Heart right ventricle (tissue), 16 donors: ENCODE data around the gene ARHGEF39. TPM values are rescaled to one million over a fixed set of nuclear protein-coding genes. Genes with fewer than 3 reads are reported as not detected.
A peak's percentile ranks its signal among the peaks of the same experiment; 100 is the strongest.
"Not testable (repeated sequence)": the region's sequence is repeated elsewhere in the genome, so short reads cannot be mapped to it uniquely, and the experiment has no call there.

Source experiments
- ATAC-seq, 8 donors: fragments of 200-7000 bp; cut with Tn5 transposase; one replicate each; pipeline ENCODE4 v1.9.1; 2020; ENCODE audit warnings: mild to moderate bottlenecking in 8 of 8, moderate library complexity in 8 of 8, moderate number of reproducible peaks in 1 of 8
- DNase-seq, 2 donors: peaks; one replicate each; pipeline ENCODE4 v3.0.0-alpha.2; 2020
- H3K27ac ChIP-seq, 10 donors: fragments of 200-600 bp; sonication (generic) in 2 of 10; one replicate each; pipeline versions ENCODE4 v1.5.0 to v1.8.0; 2020 to 2022; ENCODE audit warnings: mild to moderate bottlenecking in 3 of 10
- H3K27me3 ChIP-seq, 7 donors: fragments of 200-600 bp; one replicate each; pipeline ENCODE4 v1.8.0; 2021 to 2022; ENCODE audit warnings: mild to moderate bottlenecking in 2 of 7
- H3K36me3 ChIP-seq, 9 donors: fragments of 200-600 bp; sonication (generic) in 1 of 9; one replicate each; pipeline versions ENCODE4 v1.5.0 to v1.8.0; 2020 to 2022; ENCODE audit warnings: mild to moderate bottlenecking in 2 of 9
- H3K4me1 ChIP-seq, 9 donors: fragments of 200-600 bp; sonication (generic) in 1 of 9; one replicate each; pipeline versions ENCODE4 v1.5.0 to v1.8.0; 2020 to 2022; ENCODE audit warnings: mild to moderate bottlenecking in 4 of 9
- H3K4me3 ChIP-seq, 10 donors: fragments of 200-600 bp; sonication (generic) in 2 of 10; one replicate each; pipeline versions ENCODE4 v1.5.0 to v1.8.0; 2020 to 2022; ENCODE audit warnings: mild to moderate bottlenecking in 7 of 10, moderate library complexity in 2 of 10
- H3K9me3 ChIP-seq, 11 donors: fragments of 200-600 bp in 10 of 11; sonication (generic) in 2 of 11; one replicate each; pipeline versions ENCODE4 v1.5.0 to v1.8.0; 2013 to 2022; ENCODE audit warnings: mild to moderate bottlenecking in 2 of 11, control low read depth in 1 of 11, moderate library complexity in 1 of 11
- CTCF ChIP-seq, 9 donors: fragments of 200-600 bp; sonication (generic) in 2 of 9; IDR thresholded peaks; one replicate each; pipeline versions ENCODE4 v1.5.0 to v1.8.0; 2021 to 2022; ENCODE audit warnings: antibody characterized with exemption in 9 of 9, mild to moderate bottlenecking in 5 of 9, moderate library complexity in 1 of 9
- WGBS, 2 donors: extraction: QIAGEN DNeasy Blood & Tissue Kit; methylation state at CpG; one replicate each; pipeline ENCODE4 v1.1.7; 2013; ENCODE audit warnings: inconsistent platforms in 1 of 2; 5-methylcytosine and 5-hydroxymethylcytosine counted together
- intact Hi-C, 10 donors: fragments of 100-400 bp; cut with DNase I; formaldehyde crosslinking; loops; one replicate each; pipeline versions ENCODE4 v1.11.1 to v1.14.2; 2022
- polyA plus RNA-seq, 2 donors: library from polyadenylated mRNA; stranded (reverse); fragments of 200-250 nt; gene quantifications; one replicate each; pipeline ENCODE4 v1.2.3, GENCODE V29; 2013
- total RNA-seq, 10 donors: library from RNA; stranded (reverse); fragmentation: NEBNext Ultra II Directional in 3 of 10; extraction: Animal tissue kit (Norgen Biotek cat#: 25700) in 3 of 10; gene quantifications; one replicate each; pipeline versions ENCODE4 v1.2.1 to v1.2.4, GENCODE V29; 2021 to 2023
- donor health status: Arrhythmogenic right ventricular cardiomyopathy.
- donor health status: ischemic (EF 13 %, LVEDD 7.1; RV severe dilation, severe dysfunction).
- donor health status: healthy with polysubstance abuse.
- donor health status: DM: no; HTN: yes; CAD: no.
- donor health status: DM: no; HTN: no; CAD: no.
- donor health status: ischemic (EF 25% LVEDD 6.9; RV normal size, moderate dysfunction).
- donor health status: ischemic (EF 25% LVEDD 5.7; RV mildly dilated, moderate dysfunction).
- donor health status: healthy.
- donor health status: DM: yes; HTN: yes; CAD: no.
- donor health status: Ischemic cardiomyopathy.
- donor health status: ischemic (EF 35%, LVEDD 5.7; RV mildly dilated, moderate dysfunction).
- donor health status: nonischemic (EF 11% LVEDD 7.7; RV severe dilation, severe dysfunction).
- donor health status: DM: yes; HTN: yes; CAD: no.
- donor health status: PGD.
- donor health status: ischemic (EF 29% LVEDD 5.4; RV normal size, mild dysfunction).
- donor health status: nonischemic (EF 23%, LVEDD 6.1; RV moderate dilation, normal function).

ARHGEF39 gene
- total and polyA plus RNA-seq, 12 donors, result 0.09 to 1.3 (median 0.33) TPM; not detected in 2

- peaks cover 0 to 15% (median 0%) of the 10 kb centered on the region in 7 donors for H3K27me3 ChIP-seq
- intact Hi-C loops, result no loop called here
- H3K36me3 ChIP-seq, result no peaks in the 10 kb centered on the region
- no peaks in the 10 kb centered on the region for H3K9me3 ChIP-seq
- DNase-seq, result peak; percentile 76 to 77
- peak in 2 of 9 donors; percentile 13 to 19 for TF ChIP-seq CTCF (IDR thresholded peaks at IDR 0.05)
- 6 to 7% methylated on average over 49 to 51 of the region's 51 CpGs for WGBS, 2 donors
- H3K4me1 ChIP-seq, result peaks cover 0 to 36% (median 3%) of the 10 kb centered on the region in 9 donors
- H3K4me3 ChIP-seq, result peak overlapping the region; percentile 14 to 56 (median 48)
- ATAC-seq, result peak; percentile 58 to 83 (median 72)
- H3K27ac ChIP-seq, result peak overlapping the region in 1 of 10 donors; percentile 73
Observed at GRCh38 chr9:35616681-35617459, 48.1 kb downstream of the ARHGEF39 start.

DNA sequence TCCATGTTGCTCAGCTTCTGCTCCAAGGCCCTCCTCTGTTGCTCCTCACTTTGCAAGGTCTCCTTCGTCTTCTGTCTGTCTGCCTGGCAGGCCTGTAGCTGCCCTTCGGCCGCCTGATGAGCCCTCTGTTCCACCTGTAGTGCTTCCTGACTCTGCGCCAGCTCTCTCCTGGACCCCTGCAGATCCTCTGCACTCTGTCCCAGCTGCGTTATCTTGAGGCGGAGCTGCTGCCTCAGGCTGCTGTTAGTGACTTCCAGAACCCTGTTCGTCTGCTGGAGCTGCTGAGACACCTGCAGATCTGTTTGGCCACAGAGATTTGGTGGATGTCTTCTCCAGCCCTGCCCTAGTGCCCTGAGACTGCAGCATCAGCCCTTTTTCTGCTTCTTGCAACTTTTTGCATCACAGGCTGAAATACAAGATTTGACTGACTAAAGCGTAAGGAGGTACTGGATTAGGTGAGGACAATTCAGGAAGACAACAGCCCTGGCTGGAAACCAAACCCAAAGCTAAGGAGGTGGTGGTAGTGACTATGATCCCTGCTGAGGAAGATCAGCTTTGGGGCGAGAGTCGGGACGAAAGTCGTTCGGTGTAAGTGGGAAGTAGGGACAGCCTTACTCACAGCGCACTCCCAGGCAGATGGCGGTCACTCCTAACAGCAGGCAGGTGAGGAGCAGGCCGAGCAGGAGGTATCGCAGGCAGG is 48.9 kb downstream of the ARHGEF39 start:
- Histone ChIP-seq H3K27me3 (peaks cover 0 to 15% (median 0%) of the 10 kb centered on the region in 7 donors), H3K4me3 (no peak overlapping the region), H3K9me3 (no peaks in the 10 kb centered on the region), H3K4me1 (peaks cover 0 to 41% (median 3%) of the 10 kb centered on the region in 9 donors), H3K36me3 (no peaks in the 10 kb centered on the region), H3K27ac (peak overlapping the region in 1 of 10 donors; percentile 73)
- no peak for TF ChIP-seq CTCF (IDR thresholded peaks at IDR 0.05)
- ATAC-seq (no peak), DNase-seq (no peak)
- intact Hi-C loops, result no loop called here
- WGBS, 2 donors, result 67 to 71% methylated on average over 17 of the region's 17 CpGs

DNA sequence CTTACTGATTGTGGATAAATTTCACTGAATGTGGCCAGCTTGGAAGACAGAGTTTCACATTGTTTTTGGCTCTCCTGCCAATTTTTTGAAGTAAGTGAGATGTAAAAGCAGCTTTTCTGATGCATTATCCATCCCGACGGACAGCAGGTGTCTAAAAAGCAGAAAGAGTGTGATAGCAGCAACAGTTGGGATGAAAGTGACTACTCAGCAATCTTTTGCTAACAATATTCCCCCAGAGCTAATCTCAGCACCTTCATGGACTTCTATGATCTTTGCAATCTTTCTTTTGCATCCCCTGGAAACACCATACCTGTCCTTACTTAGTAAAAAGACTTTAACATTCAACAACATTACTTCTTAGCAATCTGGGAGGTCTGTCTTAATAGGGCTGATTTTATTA is 52.2 kb downstream of the ARHGEF39 start:
- WGBS, 2 donors, result 93 to 94% methylated on average over 2 of the region's 2 CpGs
- TF ChIP-seq CTCF (IDR thresholded peaks at IDR 0.05), result no peak

DNA sequence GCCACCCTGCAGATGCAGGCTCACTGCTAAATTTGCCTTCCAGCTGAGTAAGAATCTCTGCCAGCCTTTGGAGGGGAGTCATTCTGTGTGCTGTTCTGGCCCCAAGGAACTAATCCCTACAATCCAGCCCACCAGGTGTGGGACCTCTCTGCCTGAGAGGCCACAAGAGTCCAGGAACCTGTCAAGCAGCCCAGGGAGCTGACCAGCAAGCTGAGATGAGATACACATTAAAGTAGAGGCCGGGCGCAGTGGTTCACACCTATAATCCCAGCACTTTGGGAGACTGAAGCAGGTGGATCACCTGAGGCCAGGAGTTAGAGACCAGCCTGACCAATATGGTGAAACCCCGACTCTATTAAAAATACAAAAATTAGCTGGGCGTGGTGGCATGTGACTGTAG is 52.9 kb downstream of the ARHGEF39 start:
- H3K4me1 ChIP-seq, result peaks cover 0 to 14% (median under 1%) of the 10 kb centered on the region in 9 donors
- WGBS, 2 donors, result 92 to 93% methylated on average over 4 of the region's 4 CpGs
- H3K4me3 ChIP-seq, DNase-seq, H3K27me3 ChIP-seq, H3K27ac ChIP-seq, ATAC-seq, H3K9me3 ChIP-seq, intact Hi-C loops: not testable (repeated sequence)
- H3K36me3 ChIP-seq, result peaks cover 0 to 38% (median 7%) of the 10 kb centered on the region in 9 donors

More for the DNA sequence above, 52.2 kb downstream of the ARHGEF39 start:
- ATAC-seq (no peak), DNase-seq (no peak)
- Histone ChIP-seq H3K36me3 (peaks cover 0 to 30% (median 7%) of the 10 kb centered on the region in 9 donors), H3K9me3 (no peaks in the 10 kb centered on the region), H3K4me1 (peaks cover 0 to 22% (median 3%) of the 10 kb centered on the region in 9 donors), H3K27ac (no peak overlapping the region), H3K27me3 (peaks cover 0 to 14% (median 0%) of the 10 kb centered on the region in 7 donors), H3K4me3 (no peak overlapping the region)
- intact Hi-C loops, result no loop called here
